OCI-LY7 (cell line): Measurements from ENCODE around the gene TPM4. TPM values are rescaled to one million over a fixed set of nuclear protein-coding genes. Genes with fewer than 3 reads are reported as not detected.

Experiments used
- BruUV-seq: library from RNA; stranded (reverse); fragments of 400-500 nt; replicated peaks from 2 replicates; lab custom pipeline; 2021; lab: Mats Ljungman, UMichigan
- CTCF ChIA-PET: fragments of 300-600 bp; sonication (Branson Sonifier 250); formaldehyde crosslinking; loops from one replicate; lab custom pipeline; 2022; ENCODE audit warnings: antibody characterized with exemption; ENCODE audit not compliant: unreplicated experiment; lab: Charles Lee
- POLR2A ChIA-PET: fragments of 300-600 bp; sonication (Branson Sonifier 250); formaldehyde crosslinking; loops from one replicate; lab custom pipeline; 2022; ENCODE audit warnings: antibody characterized with exemption; lab: Charles Lee
- DNase-seq: peaks from one replicate; pipeline ENCODE4 v3.0.0-alpha.2; 2015; ENCODE audit warnings: low spot score
- H2AFZ ChIP-seq: fragments of 200-600 bp; sonication (generic), shearing (Covaris generic); 2 replicates; pipeline ENCODE4 v1.6.1; 2014; ENCODE audit warnings: mild to moderate bottlenecking, antibody characterized with exemption, low read length, moderate library complexity
- H3K27ac ChIP-seq: fragments of 200-600 bp; sonication (generic); 2 replicates; pipeline ENCODE4 v1.5.1; 2014; ENCODE audit warnings: mixed run types, low read depth, mild to moderate bottlenecking, moderate library complexity, low read length, inconsistent platforms; ENCODE audit not compliant: poor library complexity, severe bottlenecking
- H3K36me3 ChIP-seq: fragments of 200-600 bp; sonication (generic); 2 replicates; pipeline ENCODE4 v1.6.1; 2014; ENCODE audit warnings: mild to moderate bottlenecking, antibody characterized with exemption, low read length, moderate library complexity, mixed read lengths; ENCODE audit not compliant: insufficient read depth
- H3K4me1 ChIP-seq: fragments of 200-600 bp; sonication (generic); 2 replicates; pipeline ENCODE4 v1.5.1; 2014; ENCODE audit warnings: mild to moderate bottlenecking, low read length; ENCODE audit not compliant: insufficient read depth, poor library complexity, severe bottlenecking
- H3K4me2 ChIP-seq: fragments of 200-600 bp; sonication (generic); 2 replicates; pipeline ENCODE4 v1.6.1; 2014; ENCODE audit warnings: mild to moderate bottlenecking, low read length
- H3K4me3 ChIP-seq: fragments of 200-600 bp; sonication (generic); 2 replicates; pipeline ENCODE4 v1.5.1; 2014; ENCODE audit warnings: mild to moderate bottlenecking, low read depth, low read length; ENCODE audit not compliant: poor library complexity, severe bottlenecking
- H3K79me2 ChIP-seq: fragments of 200-600 bp; sonication (generic); 2 replicates; pipeline ENCODE4 v1.6.1; 2016; ENCODE audit warnings: low read depth, mild to moderate bottlenecking, low read length, moderate library complexity, mixed read lengths; ENCODE audit not compliant: insufficient read depth
- H3K9me2 ChIP-seq: fragments of 200-600 bp; sonication (generic); 2 replicates; pipeline ENCODE4 v1.6.1; 2016; ENCODE audit warnings: mild to moderate bottlenecking, low read length, mixed read lengths; ENCODE audit not compliant: insufficient read depth
- H3K9me3 ChIP-seq: fragments of 200-600 bp; sonication (generic); 2 replicates; pipeline ENCODE4 v1.6.1; 2014; ENCODE audit warnings: mild to moderate bottlenecking, mixed run types, low read length, mixed read lengths
- H4K20me1 ChIP-seq: fragments of 200-600 bp; sonication (generic); 2 replicates; pipeline ENCODE4 v1.6.1; 2014; ENCODE audit warnings: mild to moderate bottlenecking, antibody characterized with exemption, low read length, moderate library complexity, mixed read lengths; ENCODE audit not compliant: insufficient read depth
- EZH2phosphoT487 ChIP-seq: fragments of 200-600 bp; sonication (generic); IDR thresholded peaks from 2 replicates; pipeline ENCODE4 v1.6.1; 2018; ENCODE audit warnings: low read depth, borderline replicate concordance, mild to moderate bottlenecking, mixed run types, antibody characterized with exemption, low read length, moderate library complexity, mixed read lengths
- intact Hi-C: fragments of 100-400 bp; cut with micrococcal nuclease; formaldehyde crosslinking; loops from one replicate; pipeline ENCODE4 v1.10.0; 2022; ENCODE audit not compliant: unreplicated experiment
- total RNA-seq, 2 experiments: library from RNA; depleted of rRNA in 1 of 2; stranded (reverse); fragments of >200 nt in 1 of 2; shearing (Covaris generic) in 1 of 2; gene quantifications; 2 replicates each; pipeline ENCODE4 v1.2.3, GENCODE V29; 2014 to 2022
- TF ChIP-seq, protein P1 (sequence below): fragments of 200-600 bp; sonication (generic); conservative IDR thresholded peaks from 2 replicates; pipeline ENCODE4 v1.5.1; 2014; ENCODE audit warnings: mild to moderate bottlenecking, antibody characterized with exemption, low read length, moderate library complexity, mixed read lengths

The TPM4 gene
- total RNA-seq, 2 experiments from 2014 or later = 98.1 to 111 TPM

GRCh38 chr19:16071072-16071691, 5.1 kb upstream of the TPM4 start:
- H3K36me3 ChIP-seq = no peaks in the 10 kb centered on the region
- no peaks in the 10 kb centered on the region for H3K9me3 ChIP-seq
- ChIA-PET CTCF (interaction anchor here (0.7 to 1.3 kb wide), 4 partner anchors 9 to 1277 kb away, joined by 3 to 6 read pairs (median 4); partner anchors contain the start of gene FAM32A), POLR2A (interaction anchor here (1.1 to 1.2 kb wide), 3 partner anchors 40 to 114 kb away, joined by 3 to 5 read pairs (median 4); partner anchors contain the start of gene FAM32A)
- intact Hi-C loops = loop anchor here (10.0 kb wide), 1 partner anchor 374 kb away; no protein-coding TSS in a partner anchor
- peak overlapping the region; percentile 69 for H3K4me2 ChIP-seq
- no TSS peak for BruUV-seq
- peak overlapping the region; percentile 86; the same call in 1 of the 2 replicates for H2AFZ ChIP-seq
- peak overlapping the region; percentile 78 for H3K27ac ChIP-seq
- peaks cover 41% of the 10 kb centered on the region for H3K4me1 ChIP-seq
- peaks cover 6% of the 10 kb centered on the region; the same call in 1 of the 2 replicates for H3K79me2 ChIP-seq
- DNase-seq = no peak
- no peak overlapping the region for H3K4me3 ChIP-seq
- H3K9me2 ChIP-seq = no peaks in the 10 kb centered on the region
- H4K20me1 ChIP-seq = no peaks in the 10 kb centered on the region
- TF ChIP-seq EZH2phosphoT487 = no peak
- TF ChIP-seq, protein P1, sequence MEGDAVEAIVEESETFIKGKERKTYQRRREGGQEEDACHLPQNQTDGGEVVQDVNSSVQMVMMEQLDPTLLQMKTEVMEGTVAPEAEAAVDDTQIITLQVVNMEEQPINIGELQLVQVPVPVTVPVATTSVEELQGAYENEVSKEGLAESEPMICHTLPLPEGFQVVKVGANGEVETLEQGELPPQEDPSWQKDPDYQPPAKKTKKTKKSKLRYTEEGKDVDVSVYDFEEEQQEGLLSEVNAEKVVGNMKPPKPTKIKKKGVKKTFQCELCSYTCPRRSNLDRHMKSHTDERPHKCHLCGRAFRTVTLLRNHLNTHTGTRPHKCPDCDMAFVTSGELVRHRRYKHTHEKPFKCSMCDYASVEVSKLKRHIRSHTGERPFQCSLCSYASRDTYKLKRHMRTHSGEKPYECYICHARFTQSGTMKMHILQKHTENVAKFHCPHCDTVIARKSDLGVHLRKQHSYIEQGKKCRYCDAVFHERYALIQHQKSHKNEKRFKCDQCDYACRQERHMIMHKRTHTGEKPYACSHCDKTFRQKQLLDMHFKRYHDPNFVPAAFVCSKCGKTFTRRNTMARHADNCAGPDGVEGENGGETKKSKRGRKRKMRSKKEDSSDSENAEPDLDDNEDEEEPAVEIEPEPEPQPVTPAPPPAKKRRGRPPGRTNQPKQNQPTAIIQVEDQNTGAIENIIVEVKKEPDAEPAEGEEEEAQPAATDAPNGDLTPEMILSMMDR = no peak

DNA sequence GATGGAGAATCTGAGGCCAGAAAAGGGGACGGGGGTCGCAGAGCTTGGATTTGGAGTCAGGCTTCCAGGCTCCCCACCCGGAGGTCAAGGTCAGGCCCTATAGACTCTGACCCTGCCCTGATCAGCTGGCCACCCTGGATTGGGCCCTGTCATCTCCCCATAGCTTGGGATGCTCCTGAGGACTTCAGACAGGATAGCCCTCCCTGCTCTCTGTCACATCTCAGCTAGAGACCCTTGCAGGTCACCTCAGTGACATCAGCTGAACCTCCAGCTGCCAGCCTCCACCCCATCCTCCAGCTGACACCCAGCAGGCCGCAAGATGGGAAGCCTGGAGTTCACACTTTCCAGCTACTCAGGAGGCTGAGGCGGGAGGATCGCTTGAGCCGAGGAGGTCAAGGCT, 2.8 kb upstream of the TPM4 start:
- Histone ChIP-seq H3K27ac (no peak overlapping the region), H3K4me3 (no peak overlapping the region), H2AFZ (no peak overlapping the region), H3K9me3 (no peaks in the 10 kb centered on the region), H3K9me2 (no peaks in the 10 kb centered on the region), H3K4me1 (peaks cover 54% of the 10 kb centered on the region), H3K36me3 (no peaks in the 10 kb centered on the region), H4K20me1 (no peaks in the 10 kb centered on the region), H3K79me2 (peaks cover 18% of the 10 kb centered on the region; the same call in 1 of the 2 replicates), H3K4me2 (no peak overlapping the region)
- POLR2A ChIA-PET = interaction anchor here (0.6 to 1.2 kb wide), 2 partner anchors 44 to 316 kb away, joined by 3 to 4 read pairs; no protein-coding TSS in a partner anchor
- BruUV-seq = no TSS peak
- TF ChIP-seq EZH2phosphoT487 = no peak
- TF ChIP-seq, protein P1 = no peak
- CTCF ChIA-PET = no interaction called here
- intact Hi-C loops = loop anchor here (10.0 kb wide), 1 partner anchor 371 kb away; no protein-coding TSS in a partner anchor
- no peak for DNase-seq

GRCh38 chr19:16073988-16074387, 2.3 kb upstream of the TPM4 start:
- ChIA-PET CTCF (no interaction called here), POLR2A (interaction anchor here (0.6 to 1.4 kb wide), 4 partner anchors 44 to 509 kb away, joined by 3 to 5 read pairs (median 4); no protein-coding TSS in a partner anchor)
- no TSS peak for BruUV-seq
- no peak overlapping the region for H2AFZ ChIP-seq
- no peak overlapping the region for H3K4me3 ChIP-seq
- no peaks in the 10 kb centered on the region for H3K9me3 ChIP-seq
- peaks cover 59% of the 10 kb centered on the region for H3K4me1 ChIP-seq
- intact Hi-C loops = loop anchor here (10.0 kb wide), 1 partner anchor 371 kb away; no protein-coding TSS in a partner anchor
- H3K9me2 ChIP-seq = no peaks in the 10 kb centered on the region
- peaks cover 19% of the 10 kb centered on the region; the same call in 1 of the 2 replicates for H3K79me2 ChIP-seq
- no peak for TF ChIP-seq EZH2phosphoT487
- TF ChIP-seq, protein P1 = no peak
- peak; percentile 31 for DNase-seq
- H3K4me2 ChIP-seq = peak overlapping the region; percentile 5; the same call in 1 of the 2 replicates
- H4K20me1 ChIP-seq = peaks cover under 1% of the 10 kb centered on the region
- no peaks in the 10 kb centered on the region for H3K36me3 ChIP-seq
- peak overlapping the region; percentile 33 for H3K27ac ChIP-seq
